Subcutaneous adipose tissue (tissue), 4 donors: ENCODE data around the gene TAPBPL. TPM values are rescaled to one million over a fixed set of nuclear protein-coding genes. Genes with fewer than 3 reads are reported as not detected.

Experiments
- CTCF ChIP-seq: fragments of 450-650 bp; IDR thresholded peaks from one replicate; pipeline ENCODE4 v1.5.1; 2016; ENCODE audit warnings: low read depth, mild to moderate bottlenecking, control low read depth, antibody characterized with exemption, moderate library complexity
- total RNA-seq, 4 donors: library from RNA; depleted of rRNA; stranded (reverse); fragments of >200 nt; gene quantifications; one replicate each; pipeline ENCODE4 v1.1.0, GENCODE V29; 2016

Gene TAPBPL
- total RNA-seq, 4 donors from 2014 or later: 17.3 to 26.3 (median 23.4) TPM

- TF ChIP-seq CTCF: no peak
These were observed 48.6 kb downstream of the TAPBPL start for GRCh38 chr12:6500466-6500865.

GRCh38 chr12:6507102-6507998 lies 55.5 kb downstream of the TAPBPL start:
- no peak for TF ChIP-seq CTCF

GRCh38 chr12:6508087-6508486 lies 56.2 kb downstream of the TAPBPL start:
- TF ChIP-seq CTCF: no peak

Other genes with a start within 250 kb of the TAPBPL start
- 100 to 1,000 TPM in 1 of 4 donors, 10 to 100 TPM in 2, 1 to 10 TPM in 1; 6.8 to 111 (median 49.4) TPM for gene PLEKHG6, start 141.4 kb upstream of the TAPBPL start, total RNA-seq
- gene TNFRSF1A, start 110.0 kb upstream of the TAPBPL start, total RNA-seq: 100 to 1,000 TPM; 207 to 269 (median 239) TPM
- gene SCNN1A, start 76.5 kb upstream of the TAPBPL start, total RNA-seq: 1 to 10 TPM; 3.4 to 5.8 (median 4.1) TPM
- 100 to 1,000 TPM in 1 of 4 donors, 10 to 100 TPM in 3; 73.1 to 157 (median 80.2) TPM for gene LTBR, start 67.9 kb upstream of the TAPBPL start, total RNA-seq
- gene CD27, start 7.1 kb upstream of the TAPBPL start, total RNA-seq: 1 to 10 TPM in 1 of 4 donors, under 1 TPM in 1, not detected in 2; 0.44 to 1.7 TPM
- gene VAMP1, start 18.6 kb downstream of the TAPBPL start, total RNA-seq: 10 to 100 TPM in 1 of 4 donors, 1 to 10 TPM in 2, under 1 TPM in 1; 0.82 to 12.8 (median 5.0) TPM
- gene MRPL51, start 41.2 kb downstream of the TAPBPL start, total RNA-seq: 10 to 100 TPM; 65.6 to 99.1 (median 68.2) TPM
- gene NCAPD2, start 42.1 kb downstream of the TAPBPL start, total RNA-seq: 10 to 100 TPM; 10.8 to 25.2 (median 16.9) TPM
- gene GAPDH, start 82.5 kb downstream of the TAPBPL start, total RNA-seq: 1,000 to 10,000 TPM in 2 of 4 donors, 100 to 1,000 TPM in 2; 850 to 1,788 (median 1,222) TPM
- gene IFFO1, start 104.0 kb downstream of the TAPBPL start, total RNA-seq: 10 to 100 TPM in 3 of 4 donors, 1 to 10 TPM in 1; 8.8 to 33.3 (median 27.9) TPM
- gene NOP2, start 116.2 kb downstream of the TAPBPL start, total RNA-seq: 10 to 100 TPM; 15.1 to 47.8 (median 23.7) TPM
- gene CHD4, start 155.3 kb downstream of the TAPBPL start, total RNA-seq: 100 to 1,000 TPM; 130 to 216 (median 158) TPM
- 1 to 10 TPM in 3 of 4 donors, under 1 TPM in 1; 0.82 to 4.0 (median 2.3) TPM for gene LPAR5, start 183.9 kb downstream of the TAPBPL start, total RNA-seq
- gene ACRBP, start 195.4 kb downstream of the TAPBPL start, total RNA-seq: 1 to 10 TPM in 3 of 4 donors, not detected in 1; 2.4 to 4.9 (median 2.4) TPM
- 10 to 100 TPM; 13.4 to 52.9 (median 41.4) TPM for gene ING4, start 211.1 kb downstream of the TAPBPL start, total RNA-seq
- gene ZNF384, start 237.3 kb downstream of the TAPBPL start, total RNA-seq: 10 to 100 TPM; 21.8 to 34.9 (median 25.4) TPM
- gene PIANP, start 248.8 kb downstream of the TAPBPL start, total RNA-seq: not detected